H1 (cell line): ENCODE results near the gene YAP1. TPM values are rescaled to one million over a fixed set of nuclear protein-coding genes. Genes with fewer than 3 reads are reported as not detected.

Source experiments
- BACH1 ChIP-seq: IDR thresholded peaks from 2 replicates; pipeline ENCODE4 v1.6.1; 2012; ENCODE audit warnings: low read length, improper control_type of control experiment
- EZH2 ChIP-seq: fragments of 200-600 bp; sonication (generic); IDR thresholded peaks from 2 replicates; pipeline ENCODE4 v1.7.1; 2012; ENCODE audit warnings: low read depth, mild to moderate bottlenecking, moderate library complexity, low read length, inconsistent platforms; ENCODE audit not compliant: severe bottlenecking
- GABPA ChIP-seq: IDR thresholded peaks from 2 replicates; pipeline ENCODE4 v1.6.1; 2011; ENCODE audit warnings: mild to moderate bottlenecking, low read length, moderate library complexity, borderline replicate concordance; ENCODE audit not compliant: insufficient read depth
- KDM1A ChIP-seq: fragments of 200-600, 300-600 bp; sonication (generic); IDR thresholded peaks from 2 replicates; pipeline ENCODE4 v1.7.1; 2016; ENCODE audit warnings: mild to moderate bottlenecking, low read length, borderline replicate concordance
- MAFK ChIP-seq: IDR thresholded peaks from 2 replicates; pipeline ENCODE4 v1.6.1; 2012; ENCODE audit warnings: low read depth, mild to moderate bottlenecking, improper control_type of control experiment, low read length
- polyA plus RNA-seq, 7 experiments: library from polyadenylated mRNA; depleted of rRNA in 3 of 7; stranded (reverse) in 5 of 7; unstranded in 2 of 7; fragments of >200 nt in 5 of 7; fragments of 200-250 nt in 2 of 7; gene quantifications; 1 replicate in 5 of 7; 2 replicates in 1 of 7; 4 replicates in 1 of 7; pipeline versions ENCODE4 v1.2.1 to v1.2.3, GENCODE V29; 2011 to 2013; ENCODE audit warnings: missing spikeins in 2 of 7, mixed read lengths in 2 of 7
- total RNA-seq: library from RNA; stranded (reverse); fragmentation: NEBNext Ultra II Directional; extraction: Animal tissue kit (Norgen Biotek cat#: 25700); gene quantifications from 2 replicates; pipeline ENCODE4 v1.2.1, GENCODE V29; 2021
- TF ChIP-seq, protein P1 (sequence below): fragments of 300-600 bp; sonication (generic); IDR thresholded peaks from 2 replicates; pipeline ENCODE4 v1.7.1; 2012; ENCODE audit warnings: low read length, moderate library complexity, mild to moderate bottlenecking, inconsistent platforms; ENCODE audit not compliant: insufficient replicate concordance
- TF ChIP-seq, protein P2 (sequence below): IDR thresholded peaks from 2 replicates; pipeline ENCODE4 v1.6.1; 2012; ENCODE audit warnings: low read length, inconsistent platforms

The YAP1 gene
- total and polyA plus RNA-seq, 2 of the 8 experiments (the other 6 are each of a cell fraction or from before 2014, with no cell fraction given), result 62.0 to 108 TPM

DNA sequence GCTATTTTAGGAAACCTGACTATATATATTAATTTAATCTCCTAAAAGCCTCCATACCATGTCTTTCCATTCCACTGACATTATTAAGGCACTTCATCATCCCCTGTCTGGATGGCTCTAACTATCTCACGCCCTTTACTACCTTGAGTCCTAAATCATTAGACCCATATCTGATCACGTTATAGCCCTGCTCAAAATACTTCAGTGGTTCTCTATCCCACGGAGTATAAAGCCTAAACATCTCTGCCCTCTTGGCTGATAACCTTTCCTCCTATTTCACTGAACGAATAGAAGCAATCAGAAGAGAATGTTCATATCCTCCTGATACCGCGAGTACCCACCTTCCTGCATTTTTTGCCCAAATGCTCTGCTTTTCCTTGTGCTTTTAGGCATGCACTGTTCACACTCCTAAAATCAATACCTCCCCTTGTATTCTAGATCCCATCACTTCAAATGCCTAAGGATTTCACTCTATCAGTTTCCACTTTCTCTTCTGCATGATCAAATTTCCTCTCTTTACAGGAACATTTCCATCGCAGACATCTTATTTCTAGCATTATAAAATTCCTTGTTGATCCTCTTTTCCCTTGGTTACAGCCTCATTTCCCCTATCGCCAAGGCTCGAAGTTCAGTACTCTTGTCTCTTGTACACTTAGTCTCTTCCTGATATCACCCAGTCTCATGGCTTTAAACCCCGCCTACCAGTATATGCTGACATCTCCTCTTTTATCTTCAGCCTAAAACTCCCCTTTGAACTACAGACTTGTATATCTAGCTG, 162.0 kb downstream of the YAP1 start (continued):
- TF ChIP-seq EZH2 (no peak), MAFK (no peak), KDM1A (no peak), BACH1 (no peak), GABPA (no peak)
- TF ChIP-seq, protein P1, sequence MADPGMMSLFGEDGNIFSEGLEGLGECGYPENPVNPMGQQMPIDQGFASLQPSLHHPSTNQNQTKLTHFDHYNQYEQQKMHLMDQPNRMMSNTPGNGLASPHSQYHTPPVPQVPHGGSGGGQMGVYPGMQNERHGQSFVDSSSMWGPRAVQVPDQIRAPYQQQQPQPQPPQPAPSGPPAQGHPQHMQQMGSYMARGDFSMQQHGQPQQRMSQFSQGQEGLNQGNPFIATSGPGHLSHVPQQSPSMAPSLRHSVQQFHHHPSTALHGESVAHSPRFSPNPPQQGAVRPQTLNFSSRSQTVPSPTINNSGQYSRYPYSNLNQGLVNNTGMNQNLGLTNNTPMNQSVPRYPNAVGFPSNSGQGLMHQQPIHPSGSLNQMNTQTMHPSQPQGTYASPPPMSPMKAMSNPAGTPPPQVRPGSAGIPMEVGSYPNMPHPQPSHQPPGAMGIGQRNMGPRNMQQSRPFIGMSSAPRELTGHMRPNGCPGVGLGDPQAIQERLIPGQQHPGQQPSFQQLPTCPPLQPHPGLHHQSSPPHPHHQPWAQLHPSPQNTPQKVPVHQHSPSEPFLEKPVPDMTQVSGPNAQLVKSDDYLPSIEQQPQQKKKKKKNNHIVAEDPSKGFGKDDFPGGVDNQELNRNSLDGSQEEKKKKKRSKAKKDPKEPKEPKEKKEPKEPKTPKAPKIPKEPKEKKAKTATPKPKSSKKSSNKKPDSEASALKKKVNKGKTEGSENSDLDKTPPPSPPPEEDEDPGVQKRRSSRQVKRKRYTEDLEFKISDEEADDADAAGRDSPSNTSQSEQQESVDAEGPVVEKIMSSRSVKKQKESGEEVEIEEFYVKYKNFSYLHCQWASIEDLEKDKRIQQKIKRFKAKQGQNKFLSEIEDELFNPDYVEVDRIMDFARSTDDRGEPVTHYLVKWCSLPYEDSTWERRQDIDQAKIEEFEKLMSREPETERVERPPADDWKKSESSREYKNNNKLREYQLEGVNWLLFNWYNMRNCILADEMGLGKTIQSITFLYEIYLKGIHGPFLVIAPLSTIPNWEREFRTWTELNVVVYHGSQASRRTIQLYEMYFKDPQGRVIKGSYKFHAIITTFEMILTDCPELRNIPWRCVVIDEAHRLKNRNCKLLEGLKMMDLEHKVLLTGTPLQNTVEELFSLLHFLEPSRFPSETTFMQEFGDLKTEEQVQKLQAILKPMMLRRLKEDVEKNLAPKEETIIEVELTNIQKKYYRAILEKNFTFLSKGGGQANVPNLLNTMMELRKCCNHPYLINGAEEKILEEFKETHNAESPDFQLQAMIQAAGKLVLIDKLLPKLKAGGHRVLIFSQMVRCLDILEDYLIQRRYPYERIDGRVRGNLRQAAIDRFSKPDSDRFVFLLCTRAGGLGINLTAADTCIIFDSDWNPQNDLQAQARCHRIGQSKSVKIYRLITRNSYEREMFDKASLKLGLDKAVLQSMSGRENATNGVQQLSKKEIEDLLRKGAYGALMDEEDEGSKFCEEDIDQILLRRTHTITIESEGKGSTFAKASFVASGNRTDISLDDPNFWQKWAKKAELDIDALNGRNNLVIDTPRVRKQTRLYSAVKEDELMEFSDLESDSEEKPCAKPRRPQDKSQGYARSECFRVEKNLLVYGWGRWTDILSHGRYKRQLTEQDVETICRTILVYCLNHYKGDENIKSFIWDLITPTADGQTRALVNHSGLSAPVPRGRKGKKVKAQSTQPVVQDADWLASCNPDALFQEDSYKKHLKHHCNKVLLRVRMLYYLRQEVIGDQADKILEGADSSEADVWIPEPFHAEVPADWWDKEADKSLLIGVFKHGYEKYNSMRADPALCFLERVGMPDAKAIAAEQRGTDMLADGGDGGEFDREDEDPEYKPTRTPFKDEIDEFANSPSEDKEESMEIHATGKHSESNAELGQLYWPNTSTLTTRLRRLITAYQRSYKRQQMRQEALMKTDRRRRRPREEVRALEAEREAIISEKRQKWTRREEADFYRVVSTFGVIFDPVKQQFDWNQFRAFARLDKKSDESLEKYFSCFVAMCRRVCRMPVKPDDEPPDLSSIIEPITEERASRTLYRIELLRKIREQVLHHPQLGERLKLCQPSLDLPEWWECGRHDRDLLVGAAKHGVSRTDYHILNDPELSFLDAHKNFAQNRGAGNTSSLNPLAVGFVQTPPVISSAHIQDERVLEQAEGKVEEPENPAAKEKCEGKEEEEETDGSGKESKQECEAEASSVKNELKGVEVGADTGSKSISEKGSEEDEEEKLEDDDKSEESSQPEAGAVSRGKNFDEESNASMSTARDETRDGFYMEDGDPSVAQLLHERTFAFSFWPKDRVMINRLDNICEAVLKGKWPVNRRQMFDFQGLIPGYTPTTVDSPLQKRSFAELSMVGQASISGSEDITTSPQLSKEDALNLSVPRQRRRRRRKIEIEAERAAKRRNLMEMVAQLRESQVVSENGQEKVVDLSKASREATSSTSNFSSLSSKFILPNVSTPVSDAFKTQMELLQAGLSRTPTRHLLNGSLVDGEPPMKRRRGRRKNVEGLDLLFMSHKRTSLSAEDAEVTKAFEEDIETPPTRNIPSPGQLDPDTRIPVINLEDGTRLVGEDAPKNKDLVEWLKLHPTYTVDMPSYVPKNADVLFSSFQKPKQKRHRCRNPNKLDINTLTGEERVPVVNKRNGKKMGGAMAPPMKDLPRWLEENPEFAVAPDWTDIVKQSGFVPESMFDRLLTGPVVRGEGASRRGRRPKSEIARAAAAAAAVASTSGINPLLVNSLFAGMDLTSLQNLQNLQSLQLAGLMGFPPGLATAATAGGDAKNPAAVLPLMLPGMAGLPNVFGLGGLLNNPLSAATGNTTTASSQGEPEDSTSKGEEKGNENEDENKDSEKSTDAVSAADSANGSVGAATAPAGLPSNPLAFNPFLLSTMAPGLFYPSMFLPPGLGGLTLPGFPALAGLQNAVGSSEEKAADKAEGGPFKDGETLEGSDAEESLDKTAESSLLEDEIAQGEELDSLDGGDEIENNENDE, result no peak
- TF ChIP-seq, protein P2, sequence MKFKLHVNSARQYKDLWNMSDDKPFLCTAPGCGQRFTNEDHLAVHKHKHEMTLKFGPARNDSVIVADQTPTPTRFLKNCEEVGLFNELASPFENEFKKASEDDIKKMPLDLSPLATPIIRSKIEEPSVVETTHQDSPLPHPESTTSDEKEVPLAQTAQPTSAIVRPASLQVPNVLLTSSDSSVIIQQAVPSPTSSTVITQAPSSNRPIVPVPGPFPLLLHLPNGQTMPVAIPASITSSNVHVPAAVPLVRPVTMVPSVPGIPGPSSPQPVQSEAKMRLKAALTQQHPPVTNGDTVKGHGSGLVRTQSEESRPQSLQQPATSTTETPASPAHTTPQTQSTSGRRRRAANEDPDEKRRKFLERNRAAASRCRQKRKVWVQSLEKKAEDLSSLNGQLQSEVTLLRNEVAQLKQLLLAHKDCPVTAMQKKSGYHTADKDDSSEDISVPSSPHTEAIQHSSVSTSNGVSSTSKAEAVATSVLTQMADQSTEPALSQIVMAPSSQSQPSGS, result no peak
